Suppressor macrophage treated with lipopolysaccharide for 1 hour (primary cell): Measurements from ENCODE around the gene IVD.

ENCODE experiments used
- DNase-seq, 3 donors: peaks; one replicate each; pipeline ENCODE4 v3.0.0-alpha.2; 2020 to 2022

The IVD gene

DNA sequence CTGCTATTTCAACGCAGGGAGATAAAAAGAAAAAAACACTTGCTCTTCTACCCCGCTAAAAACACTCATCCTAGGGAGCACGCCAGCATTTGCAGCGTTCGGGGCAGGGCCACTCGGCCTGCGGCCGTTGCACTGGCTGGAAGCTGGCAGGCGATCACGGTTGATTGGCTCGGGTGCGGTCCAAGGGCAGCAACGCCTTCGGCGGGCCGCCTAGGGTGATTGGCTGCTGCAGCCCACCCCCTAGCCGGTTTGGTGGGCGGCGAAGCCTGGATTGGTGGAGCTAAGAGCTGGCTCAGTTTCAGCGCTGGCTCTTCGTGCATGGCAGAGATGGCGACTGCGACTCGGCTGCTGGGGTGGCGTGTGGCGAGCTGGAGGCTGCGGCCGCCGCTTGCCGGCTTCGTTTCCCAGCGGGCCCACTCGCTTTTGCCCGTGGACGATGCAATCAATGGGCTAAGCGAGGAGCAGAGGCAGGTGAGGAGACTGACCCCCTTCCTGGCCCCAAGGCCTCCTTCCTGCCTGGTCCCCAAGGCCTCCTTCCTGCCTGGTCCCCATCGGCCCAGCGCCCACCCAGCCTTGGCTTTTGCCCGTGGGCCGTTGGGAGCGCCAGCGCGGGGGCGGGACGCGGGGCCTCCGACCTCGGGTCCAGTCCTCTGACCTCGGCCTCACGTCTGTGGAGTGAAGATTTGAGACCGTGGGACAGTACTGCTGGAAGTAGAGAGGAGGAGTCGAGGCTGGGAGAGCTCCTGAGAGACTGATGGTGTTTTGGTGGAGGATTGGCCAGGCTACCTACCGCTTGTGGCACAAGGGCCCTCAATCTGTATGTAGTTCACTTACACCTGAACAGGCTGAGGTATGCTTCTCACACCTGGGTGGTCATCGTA lies at the start of gene IVD:
TSS of gene IVD (plus strand) at position 295 of the 881 bp plus-strand sequence. CDS start at position 328, 33 bp downstream.
- peak; percentile 95 to 97 (median 96) for DNase-seq

- no peak for DNase-seq
These were observed 49.5 kb upstream of the IVD start for GRCh38 chr15:40355976-40356585.

DNA sequence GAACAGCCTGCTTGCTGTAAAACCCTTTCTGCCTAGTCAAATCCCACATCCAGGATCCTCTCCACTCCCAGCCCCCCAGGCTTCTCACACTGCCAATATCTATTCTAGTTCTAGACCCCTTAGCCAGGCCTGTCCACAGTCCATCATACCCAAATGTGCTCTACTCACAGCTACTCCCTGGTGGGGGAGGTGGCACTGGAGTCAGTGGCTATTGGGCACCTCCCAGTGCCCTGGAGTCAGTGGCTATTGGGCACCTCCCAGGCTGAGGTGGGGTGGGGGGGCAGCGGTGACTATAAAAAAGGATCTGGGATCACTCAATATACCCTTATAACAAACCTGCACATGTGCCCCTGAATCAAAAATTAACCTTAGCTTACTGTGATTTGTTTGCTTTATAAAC lies 48.3 kb upstream of the IVD start:
- DNase-seq: no peak

- peak; percentile 92 to 97 (median 96) for DNase-seq
These were observed 47.7 kb upstream of the IVD start, which contains the start of gene DISP2 for GRCh38 chr15:40357723-40358470. Gene DISP2 (plus strand): TSS chr15:40358219. CDS start chr15:40358322, 103 bp downstream.

- DNase-seq: no peak
These were observed 46.9 kb upstream of the IVD start for GRCh38 chr15:40358471-40359353.

GRCh38 chr15:40360015-40360414 lies 45.6 kb upstream of the IVD start:
- DNase-seq: no peak

DNA sequence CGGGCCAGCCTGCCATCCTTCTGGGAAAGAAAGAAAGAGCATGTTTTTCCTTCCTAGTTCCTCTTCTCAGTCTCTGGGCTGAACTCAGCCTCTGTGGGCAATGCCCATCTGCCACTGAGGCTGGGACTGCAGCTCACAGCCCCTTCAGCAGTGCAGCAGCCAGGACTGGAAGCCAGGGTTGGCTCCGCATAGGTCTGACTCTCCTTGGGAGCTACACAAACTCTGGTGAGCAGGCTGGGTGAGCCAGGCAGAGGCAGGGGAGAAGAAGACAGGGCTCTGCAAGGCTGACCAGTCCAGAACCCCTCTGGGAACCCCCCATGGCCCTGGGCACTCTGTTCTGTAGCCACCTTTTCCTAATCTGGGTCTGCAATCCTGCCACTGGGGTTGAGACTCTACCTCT lies 44.0 kb upstream of the IVD start:
- no peak for DNase-seq

GRCh38 chr15:40363611-40364010 lies 42.0 kb upstream of the IVD start:
- DNase-seq: no peak

DNA sequence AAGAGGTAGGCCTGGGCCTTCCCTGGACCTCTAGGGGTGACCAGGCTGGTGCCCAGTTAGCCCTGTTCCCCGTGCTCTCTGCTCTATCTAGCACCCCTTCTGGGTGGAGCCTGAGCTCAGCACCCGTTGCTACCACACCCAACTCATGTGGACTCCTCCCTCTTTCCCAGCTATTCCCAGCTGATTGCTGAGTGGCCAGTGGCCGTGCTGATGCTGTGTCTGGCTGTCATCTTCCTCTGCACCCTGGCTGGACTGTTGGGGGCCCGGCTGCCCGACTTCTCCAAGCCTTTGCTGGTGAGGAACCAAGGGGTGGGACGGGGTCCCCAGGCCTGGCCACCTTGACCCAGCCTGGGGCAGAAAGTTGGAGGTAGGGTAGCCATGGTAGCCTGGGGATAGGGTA lies 41.3 kb upstream of the IVD start:
- no peak for DNase-seq

- no peak for DNase-seq
These were observed 40.6 kb upstream of the IVD start for GRCh38 chr15:40365016-40365415.

GRCh38 chr15:40365624-40366456 lies 39.8 kb upstream of the IVD start:
- DNase-seq: no peak

DNA sequence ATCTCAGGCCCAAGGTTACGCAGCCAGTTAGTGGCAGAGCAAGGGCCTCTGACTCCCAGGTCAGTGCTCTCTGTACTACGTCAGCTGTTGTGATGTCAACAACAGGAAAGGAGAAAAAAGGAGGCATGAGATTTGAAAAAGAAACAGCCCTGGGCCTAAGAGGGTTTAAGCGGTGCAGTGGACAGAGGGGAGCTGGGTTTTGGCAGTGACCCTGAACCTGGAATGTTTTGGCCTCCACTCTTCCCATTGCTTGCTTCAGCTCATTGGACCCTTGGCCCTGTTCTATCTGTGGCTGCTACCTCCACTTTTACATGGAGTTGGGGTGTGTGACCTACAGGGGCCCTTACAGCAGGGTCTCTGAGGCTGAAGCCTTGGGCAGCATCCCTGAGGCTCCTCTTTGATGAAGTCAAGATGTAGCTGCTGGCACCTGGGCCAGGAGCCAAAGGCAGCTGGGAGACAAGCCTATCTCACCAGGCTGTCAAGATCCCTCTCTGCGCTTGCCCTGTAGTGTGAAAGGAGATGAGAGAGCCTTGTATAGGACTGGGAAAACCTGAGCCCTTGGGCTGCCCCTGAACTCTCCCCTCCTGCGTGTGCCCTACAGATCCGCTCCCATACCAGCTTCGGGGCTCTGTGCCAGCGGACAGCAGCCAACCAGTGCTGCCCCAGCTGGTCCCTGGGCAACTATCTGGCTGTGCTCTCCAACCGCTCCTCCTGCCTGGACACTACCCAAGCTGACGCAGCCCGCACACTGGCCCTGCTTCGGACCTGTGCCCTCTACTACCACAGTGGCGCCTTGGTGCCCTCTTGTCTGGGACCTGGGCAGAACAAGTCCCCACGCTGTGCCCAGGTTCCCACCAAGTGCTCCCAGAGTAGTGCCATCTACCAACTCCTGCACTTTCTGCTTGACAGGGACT lies 38.9 kb upstream of the IVD start:
- DNase-seq: no peak

DNA sequence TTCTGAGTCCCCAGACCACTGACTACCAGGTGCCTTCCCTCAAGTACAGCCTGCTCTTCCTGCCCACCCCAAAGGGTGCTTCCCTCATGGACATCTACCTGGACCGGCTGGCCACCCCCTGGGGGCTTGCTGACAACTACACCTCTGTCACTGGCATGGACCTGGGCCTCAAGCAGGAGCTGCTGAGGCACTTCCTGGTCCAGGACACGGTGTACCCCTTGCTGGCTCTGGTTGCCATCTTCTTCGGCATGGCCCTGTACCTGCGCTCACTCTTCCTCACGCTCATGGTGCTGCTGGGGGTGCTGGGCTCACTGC lies 38.3 kb upstream of the IVD start:
- no peak for DNase-seq

DNA sequence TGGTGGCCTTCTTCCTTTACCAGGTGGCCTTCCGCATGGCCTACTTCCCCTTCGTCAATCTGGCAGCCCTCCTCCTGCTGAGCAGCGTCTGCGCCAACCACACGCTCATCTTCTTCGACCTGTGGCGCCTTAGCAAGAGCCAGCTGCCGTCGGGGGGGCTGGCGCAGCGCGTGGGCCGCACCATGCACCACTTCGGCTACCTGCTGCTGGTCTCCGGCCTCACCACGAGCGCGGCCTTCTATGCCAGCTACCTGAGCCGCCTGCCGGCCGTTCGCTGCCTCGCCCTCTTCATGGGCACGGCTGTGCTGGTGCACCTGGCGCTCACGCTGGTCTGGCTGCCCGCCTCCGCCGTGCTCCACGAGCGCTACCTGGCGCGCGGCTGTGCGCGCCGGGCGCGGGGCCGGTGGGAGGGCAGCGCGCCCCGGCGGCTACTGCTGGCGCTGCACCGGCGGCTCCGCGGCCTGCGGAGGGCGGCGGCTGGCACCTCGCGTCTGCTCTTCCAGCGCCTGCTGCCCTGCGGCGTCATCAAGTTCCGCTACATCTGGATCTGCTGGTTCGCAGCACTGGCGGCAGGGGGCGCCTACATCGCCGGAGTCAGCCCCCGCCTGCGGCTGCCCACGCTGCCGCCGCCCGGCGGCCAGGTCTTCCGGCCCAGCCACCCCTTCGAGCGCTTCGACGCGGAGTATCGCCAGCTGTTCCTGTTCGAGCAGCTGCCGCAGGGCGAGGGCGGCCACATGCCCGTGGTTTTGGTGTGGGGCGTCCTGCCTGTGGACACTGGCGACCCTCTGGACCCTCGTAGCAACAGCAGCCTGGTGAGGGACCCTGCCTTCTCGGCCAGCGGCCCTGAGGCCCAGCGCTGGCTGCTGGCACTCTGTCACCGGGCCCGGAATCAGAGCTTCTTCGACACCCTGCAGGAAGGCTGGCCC lies 37.6 kb upstream of the IVD start:
- peak; percentile 93 to 96 (median 95) for DNase-seq

DNA sequence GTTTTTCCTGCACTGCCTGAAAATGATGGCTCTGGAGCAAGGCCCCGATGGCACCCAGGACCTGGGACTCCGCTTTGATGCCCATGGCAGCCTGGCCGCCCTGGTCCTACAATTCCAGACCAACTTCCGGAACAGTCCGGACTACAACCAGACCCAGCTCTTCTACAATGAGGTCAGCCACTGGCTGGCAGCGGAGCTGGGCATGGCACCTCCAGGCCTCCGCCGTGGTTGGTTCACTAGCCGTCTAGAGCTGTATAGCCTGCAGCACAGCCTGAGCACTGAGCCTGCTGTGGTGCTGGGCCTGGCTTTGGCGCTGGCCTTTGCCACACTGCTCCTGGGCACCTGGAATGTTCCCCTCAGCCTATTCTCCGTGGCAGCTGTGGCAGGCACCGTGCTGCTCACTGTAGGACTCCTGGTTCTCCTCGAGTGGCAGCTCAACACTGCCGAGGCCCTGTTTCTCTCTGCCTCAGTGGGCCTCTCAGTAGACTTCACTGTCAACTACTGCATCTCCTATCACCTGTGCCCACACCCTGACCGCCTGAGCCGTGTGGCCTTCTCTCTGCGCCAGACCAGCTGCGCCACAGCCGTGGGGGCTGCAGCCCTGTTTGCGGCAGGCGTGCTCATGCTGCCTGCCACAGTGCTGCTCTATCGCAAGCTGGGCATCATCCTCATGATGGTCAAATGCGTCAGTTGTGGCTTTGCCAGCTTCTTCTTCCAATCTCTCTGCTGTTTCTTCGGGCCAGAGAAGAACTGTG lies 36.7 kb upstream of the IVD start:
- no peak for DNase-seq

DNA sequence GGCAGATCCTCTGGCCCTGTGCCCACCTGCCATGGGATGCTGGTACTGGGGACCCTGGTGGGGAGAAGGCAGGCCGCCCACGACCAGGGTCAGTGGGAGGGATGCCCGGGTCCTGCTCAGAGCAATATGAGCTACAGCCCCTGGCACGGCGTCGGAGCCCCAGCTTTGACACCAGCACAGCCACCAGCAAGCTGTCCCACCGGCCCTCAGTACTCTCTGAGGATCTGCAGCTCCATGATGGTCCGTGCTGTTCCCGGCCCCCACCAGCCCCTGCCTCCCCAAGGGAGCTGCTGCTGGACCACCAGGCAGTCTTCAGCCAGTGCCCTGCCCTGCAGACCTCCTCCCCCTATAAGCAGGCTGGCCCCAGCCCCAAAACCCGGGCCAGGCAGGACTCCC lies 36.1 kb upstream of the IVD start:
- DNase-seq: no peak

DNA sequence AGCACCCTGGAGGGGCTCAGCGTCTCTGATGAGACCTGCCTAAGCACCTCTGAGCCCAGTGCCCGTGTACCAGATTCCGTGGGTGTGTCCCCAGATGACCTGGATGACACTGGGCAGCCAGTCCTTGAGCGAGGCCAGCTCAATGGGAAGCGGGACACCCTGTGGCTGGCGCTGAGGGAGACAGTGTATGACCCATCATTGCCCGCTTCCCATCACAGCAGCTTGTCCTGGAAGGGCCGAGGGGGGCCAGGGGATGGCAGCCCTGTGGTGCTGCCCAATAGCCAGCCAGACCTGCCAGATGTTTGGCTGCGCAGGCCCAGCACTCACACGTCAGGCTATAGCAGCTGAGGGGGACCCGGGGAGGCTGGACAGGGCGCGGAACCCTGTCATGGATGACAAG lies 35.6 kb upstream of the IVD start:
- DNase-seq: no peak

DNA sequence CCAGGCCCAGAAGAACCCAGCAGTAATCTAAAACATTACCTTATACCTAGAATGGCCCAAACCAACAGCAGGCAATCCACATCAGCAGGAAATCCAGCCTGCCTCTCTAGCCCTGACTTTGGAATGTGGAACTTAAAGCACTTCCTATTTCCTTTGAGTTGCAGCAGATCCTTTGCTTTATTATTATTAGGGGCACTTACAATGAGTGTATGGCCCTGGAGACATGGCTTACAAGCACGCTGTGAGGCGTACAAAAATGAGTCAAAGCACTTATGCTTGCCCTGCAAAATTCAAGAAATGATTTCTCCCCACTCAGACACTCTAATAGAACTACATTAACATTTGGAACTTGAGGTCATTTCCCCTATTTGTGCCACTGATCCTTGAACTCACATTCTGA lies 32.6 kb upstream of the IVD start:
- DNase-seq: peak; percentile 36 to 73 (median 62)

- DNase-seq: no peak
These were observed 28.0 kb upstream of the IVD start for GRCh38 chr15:40377606-40378005.
